Adrenal gland (tissue), 5 donors: ENCODE measurements around the gene VSIG2.

Experiments used
- POLR2A ChIP-seq, 2 donors: fragments of 450-650 bp; IDR thresholded peaks; one replicate each; pipeline ENCODE4 v1.6.1; 2017; ENCODE audit warnings: antibody characterized with exemption in 2 of 2, mild to moderate bottlenecking in 2 of 2, moderate library complexity in 1 of 2
- TF ChIP-seq, protein P1 (sequence below), 6 experiments: fragments of 450-650 bp in 4 of 6; fragments of 200-600 bp in 2 of 6; sonication (generic) in 1 of 6; IDR thresholded peaks; 1 replicate in 5 of 6; 2 replicates in 1 of 6; pipeline versions ENCODE4 v1.5.1 to v1.8.0; 2016 to 2021; ENCODE audit warnings: antibody characterized with exemption in 6 of 6, mild to moderate bottlenecking in 2 of 6, moderate library complexity in 1 of 6
- donor health status: DM: no; HTN: no; CAD: no.

DNA sequence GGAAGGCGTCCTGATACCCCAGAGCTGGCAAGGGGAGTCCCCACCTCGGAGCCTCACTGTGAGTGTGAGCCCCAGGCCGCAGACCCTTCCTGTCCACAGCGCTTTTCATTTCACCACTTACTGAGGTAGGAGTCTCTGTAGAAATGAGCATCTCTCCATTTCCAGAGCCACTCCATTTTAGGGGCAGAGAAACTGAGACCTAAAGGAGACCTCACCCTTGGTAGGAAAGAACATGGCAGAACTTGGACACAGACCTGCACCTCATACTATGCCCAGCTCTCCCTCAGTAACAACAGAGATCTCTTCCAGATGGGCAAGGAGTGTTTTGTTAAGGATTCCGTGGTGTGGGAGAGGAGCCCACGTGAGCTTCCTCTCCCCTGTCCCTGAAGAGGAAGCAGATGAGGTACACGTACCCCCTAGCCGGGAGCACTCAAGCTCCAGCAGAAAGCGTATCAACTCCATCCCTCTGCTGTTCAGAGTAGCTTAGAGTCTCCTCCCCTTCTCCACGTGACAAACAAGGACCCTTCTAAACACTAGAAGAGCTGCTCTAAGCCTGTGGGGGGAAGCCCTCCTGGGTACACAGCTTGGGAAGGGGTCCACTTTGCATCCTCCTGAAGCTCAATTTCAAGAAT is 532 bp upstream of the VSIG2 start:
- TF ChIP-seq, protein P1, sequence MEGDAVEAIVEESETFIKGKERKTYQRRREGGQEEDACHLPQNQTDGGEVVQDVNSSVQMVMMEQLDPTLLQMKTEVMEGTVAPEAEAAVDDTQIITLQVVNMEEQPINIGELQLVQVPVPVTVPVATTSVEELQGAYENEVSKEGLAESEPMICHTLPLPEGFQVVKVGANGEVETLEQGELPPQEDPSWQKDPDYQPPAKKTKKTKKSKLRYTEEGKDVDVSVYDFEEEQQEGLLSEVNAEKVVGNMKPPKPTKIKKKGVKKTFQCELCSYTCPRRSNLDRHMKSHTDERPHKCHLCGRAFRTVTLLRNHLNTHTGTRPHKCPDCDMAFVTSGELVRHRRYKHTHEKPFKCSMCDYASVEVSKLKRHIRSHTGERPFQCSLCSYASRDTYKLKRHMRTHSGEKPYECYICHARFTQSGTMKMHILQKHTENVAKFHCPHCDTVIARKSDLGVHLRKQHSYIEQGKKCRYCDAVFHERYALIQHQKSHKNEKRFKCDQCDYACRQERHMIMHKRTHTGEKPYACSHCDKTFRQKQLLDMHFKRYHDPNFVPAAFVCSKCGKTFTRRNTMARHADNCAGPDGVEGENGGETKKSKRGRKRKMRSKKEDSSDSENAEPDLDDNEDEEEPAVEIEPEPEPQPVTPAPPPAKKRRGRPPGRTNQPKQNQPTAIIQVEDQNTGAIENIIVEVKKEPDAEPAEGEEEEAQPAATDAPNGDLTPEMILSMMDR (IDR thresholded peaks at IDR 0.05), result no peak
- TF ChIP-seq POLR2A (IDR thresholded peaks at IDR 0.05), result no peak
